SK-N-SH treated with all-trans-retinoic acid at 6 μM for 48 hours (cell line): ENCODE data around the gene RAX2.

Experiments used
- ESRRG ChIP-seq: fragments of 250-450 bp; sonication (Bioruptor Pico); IDR thresholded peaks from 2 replicates; pipeline ENCODE4 v1.6.1; 2021; ENCODE audit warnings: mild to moderate bottlenecking
- ISL1 ChIP-seq: fragments of 250-450 bp; sonication (Bioruptor Pico); IDR thresholded peaks from 2 replicates; pipeline ENCODE4 v2.1.2; 2022; ENCODE audit warnings: mild to moderate bottlenecking, moderate library complexity
- PATZ1 ChIP-seq: fragments of 250-450 bp; sonication (Bioruptor Pico); IDR thresholded peaks from 2 replicates; pipeline ENCODE4 v1.8.0; 2020; ENCODE audit warnings: mild to moderate bottlenecking, moderate library complexity, borderline replicate concordance
- TCF4 ChIP-seq: fragments of 250-450 bp; sonication (Bioruptor Pico); IDR thresholded peaks from 2 replicates; pipeline ENCODE4 v1.8.0; 2021; ENCODE audit warnings: mild to moderate bottlenecking, moderate library complexity, borderline replicate concordance
- TOX ChIP-seq: fragments of 250-450 bp; sonication (Bioruptor Pico); IDR thresholded peaks from 2 replicates; pipeline ENCODE4 v1.8.0; 2021; ENCODE audit warnings: mild to moderate bottlenecking, moderate library complexity, borderline replicate concordance
- ZC3H10 ChIP-seq: fragments of 250-450 bp; sonication (Bioruptor Pico); IDR thresholded peaks from 2 replicates; pipeline ENCODE4 v1.5.1; 2021; ENCODE audit warnings: mild to moderate bottlenecking, moderate library complexity
- ZFP3 ChIP-seq: fragments of 250-450 bp; sonication (Bioruptor Pico); IDR thresholded peaks from 2 replicates; pipeline ENCODE4 v1.5.0; 2020; ENCODE audit warnings: mild to moderate bottlenecking, moderate library complexity
- ZNF70 ChIP-seq: fragments of 450-650 bp; formaldehyde crosslinking; IDR thresholded peaks from 2 replicates; pipeline ENCODE4 v1.5.0; 2020; ENCODE audit warnings: mild to moderate bottlenecking, moderate library complexity
- TF ChIP-seq, protein P1 (sequence below): fragments of 250-450 bp; sonication (Bioruptor Pico); IDR thresholded peaks from 2 replicates; pipeline ENCODE4 v1.5.0; 2020; ENCODE audit warnings: mild to moderate bottlenecking, moderate library complexity

GRCh38 chr19:3730457-3730958 lies 41.5 kb downstream of the RAX2 start:
- TF ChIP-seq ZC3H10 (no peak), TOX (CRISPR knock-in tag) (no peak), TCF4 (no peak), ZFP3 (no peak), ZNF70 (CRISPR knock-in tag) (no peak), ISL1 (no peak), PATZ1 (CRISPR knock-in tag) (no peak), ESRRG (no peak)
- TF ChIP-seq, protein P1, sequence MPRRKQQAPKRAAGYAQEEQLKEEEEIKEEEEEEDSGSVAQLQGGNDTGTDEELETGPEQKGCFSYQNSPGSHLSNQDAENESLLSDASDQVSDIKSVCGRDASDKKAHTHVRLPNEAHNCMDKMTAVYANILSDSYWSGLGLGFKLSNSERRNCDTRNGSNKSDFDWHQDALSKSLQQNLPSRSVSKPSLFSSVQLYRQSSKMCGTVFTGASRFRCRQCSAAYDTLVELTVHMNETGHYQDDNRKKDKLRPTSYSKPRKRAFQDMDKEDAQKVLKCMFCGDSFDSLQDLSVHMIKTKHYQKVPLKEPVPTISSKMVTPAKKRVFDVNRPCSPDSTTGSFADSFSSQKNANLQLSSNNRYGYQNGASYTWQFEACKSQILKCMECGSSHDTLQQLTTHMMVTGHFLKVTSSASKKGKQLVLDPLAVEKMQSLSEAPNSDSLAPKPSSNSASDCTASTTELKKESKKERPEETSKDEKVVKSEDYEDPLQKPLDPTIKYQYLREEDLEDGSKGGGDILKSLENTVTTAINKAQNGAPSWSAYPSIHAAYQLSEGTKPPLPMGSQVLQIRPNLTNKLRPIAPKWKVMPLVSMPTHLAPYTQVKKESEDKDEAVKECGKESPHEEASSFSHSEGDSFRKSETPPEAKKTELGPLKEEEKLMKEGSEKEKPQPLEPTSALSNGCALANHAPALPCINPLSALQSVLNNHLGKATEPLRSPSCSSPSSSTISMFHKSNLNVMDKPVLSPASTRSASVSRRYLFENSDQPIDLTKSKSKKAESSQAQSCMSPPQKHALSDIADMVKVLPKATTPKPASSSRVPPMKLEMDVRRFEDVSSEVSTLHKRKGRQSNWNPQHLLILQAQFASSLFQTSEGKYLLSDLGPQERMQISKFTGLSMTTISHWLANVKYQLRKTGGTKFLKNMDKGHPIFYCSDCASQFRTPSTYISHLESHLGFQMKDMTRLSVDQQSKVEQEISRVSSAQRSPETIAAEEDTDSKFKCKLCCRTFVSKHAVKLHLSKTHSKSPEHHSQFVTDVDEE (CRISPR knock-in tag): no peak
